ENCODE measurements around the gene COL9A2.

Gene COL9A2

GRCh38 chr1:40252601-40253000 lies 64.5 kb downstream of the COL9A2 start:
- TF ChIP-seq GATA1 (IDR thresholded peaks at IDR 0.05; ENCODE audit: low read depth, low read length) (no peak), POLR2A (IDR thresholded peaks at IDR 0.05; ENCODE audit: low read length) (no peak)
- DNase-seq, result no peak

GRCh38 chr1:40251456-40251855 lies 65.6 kb downstream of the COL9A2 start:
- DNase-seq, result no peak
- no peak for TF ChIP-seq POLR2A (IDR thresholded peaks at IDR 0.05; ENCODE audit: low read length)
- no peak for TF ChIP-seq GATA1 (IDR thresholded peaks at IDR 0.05; ENCODE audit: low read depth, low read length)

Data from erythroblast (primary cell).